Activated CD8-positive, alpha-beta memory T cell treated with anti-CD3 and anti-CD28 coated beads, Interleukin-2, amount 50 U/mL, for 24 hours (primary cell): Measurements from ENCODE around the gene NEFH.
"Not testable (repeated sequence)": the region's sequence is repeated elsewhere in the genome, so short reads cannot be mapped to it uniquely, and the experiment has no call there.

ENCODE experiments used
- DNase-seq: peaks from one replicate; pipeline ENCODE4 v3.0.0-alpha.2; 2020; ENCODE audit errors: extremely low read depth

NEFH gene

GRCh38 chr22:29479417-29480261 is at the start of gene NEFH:
Gene NEFH (plus strand): TSS chr22:29480218. CDS start chr22:29480263, 45 bp downstream.
- DNase-seq = no peak

- no peak for DNase-seq
These were observed 48.0 kb upstream of the NEFH start for GRCh38 chr22:29431986-29432385.

DNA sequence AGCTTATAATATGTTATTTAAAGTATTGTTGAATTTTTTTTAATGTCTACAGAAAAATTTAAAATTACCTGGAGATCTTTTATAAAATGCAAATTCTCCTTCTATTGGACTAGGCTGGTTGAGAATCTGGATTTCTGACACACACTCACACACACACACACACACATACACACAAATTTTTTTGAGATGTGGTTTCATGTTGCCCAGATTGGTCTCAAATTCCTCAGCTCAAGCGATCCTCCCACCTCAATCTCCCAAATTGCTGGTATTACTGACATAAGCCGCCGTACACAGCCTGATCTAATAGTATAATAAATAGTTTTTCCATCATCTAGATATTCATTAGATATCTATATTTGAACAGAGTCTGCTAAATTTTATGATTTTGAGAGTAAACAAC is 46.2 kb upstream of the NEFH start:
- DNase-seq = no peak

GRCh38 chr22:29434288-29434687 is 45.7 kb upstream of the NEFH start:
- no peak for DNase-seq

DNA sequence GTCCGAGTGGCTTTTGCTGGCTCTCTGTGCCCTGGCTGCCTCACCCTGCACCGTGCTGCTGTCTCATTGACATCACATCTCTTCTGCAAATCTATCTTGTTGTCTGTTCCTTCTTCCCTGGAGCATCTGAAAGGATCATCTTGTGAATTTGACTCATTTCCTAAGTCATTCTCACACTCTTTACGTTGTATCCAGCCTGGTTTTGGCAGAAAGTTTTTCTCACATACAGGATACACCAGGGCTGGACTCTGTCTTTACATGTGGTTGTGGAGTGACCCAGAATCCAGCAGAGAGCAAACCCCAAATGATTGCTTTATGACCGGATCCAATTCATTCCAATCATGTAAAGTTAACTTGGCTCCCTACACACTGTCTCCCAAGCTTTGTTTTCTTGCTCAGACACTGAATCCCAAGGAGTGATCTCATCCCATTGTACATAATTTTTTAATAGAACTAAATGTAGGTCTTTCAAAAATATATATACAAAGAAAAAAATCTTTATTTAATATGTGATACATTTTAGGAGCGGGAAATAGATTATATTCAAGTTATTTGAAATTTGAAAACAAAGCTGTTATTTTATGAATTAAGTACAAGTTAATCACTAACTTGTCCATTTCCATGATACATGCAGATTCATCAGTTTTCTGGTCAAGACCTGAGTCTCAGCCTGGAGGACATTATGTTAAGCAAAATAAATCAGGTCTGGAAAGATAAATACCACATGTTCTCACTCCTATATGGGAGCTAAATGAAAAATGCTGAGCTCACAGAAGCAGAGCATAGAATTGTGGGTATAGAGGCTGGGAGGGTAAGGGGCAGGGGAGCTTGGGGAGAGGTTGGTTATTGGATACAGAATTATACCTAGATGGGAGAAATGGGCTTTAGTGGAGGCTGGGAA is 44.5 kb upstream of the NEFH start:
- DNase-seq = no peak

GRCh38 chr22:29438283-29438682 is 41.7 kb upstream of the NEFH start, which contains the start of gene RFPL1:
Gene RFPL1 (plus strand): TSS chr22:29438583.
- not testable (repeated sequence) for DNase-seq

DNA sequence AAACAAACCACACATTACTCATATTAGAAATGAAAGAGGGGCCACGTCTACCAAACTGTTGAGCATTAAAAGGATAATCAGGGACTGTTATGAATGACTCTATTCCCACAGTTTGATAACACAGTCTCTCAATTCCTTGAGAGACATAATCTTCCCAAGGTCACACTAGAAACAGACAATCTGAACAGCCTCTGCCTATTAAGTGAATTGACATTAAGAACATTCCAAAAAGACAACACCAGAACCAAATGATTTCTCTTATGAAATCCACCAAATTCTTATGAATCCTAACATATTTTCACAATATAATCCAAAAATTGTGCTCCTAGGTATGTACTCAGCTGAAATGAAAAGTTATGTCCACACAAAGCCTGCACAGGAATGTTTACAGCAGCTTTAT is 37.0 kb upstream of the NEFH start:
- DNase-seq = no peak

DNA sequence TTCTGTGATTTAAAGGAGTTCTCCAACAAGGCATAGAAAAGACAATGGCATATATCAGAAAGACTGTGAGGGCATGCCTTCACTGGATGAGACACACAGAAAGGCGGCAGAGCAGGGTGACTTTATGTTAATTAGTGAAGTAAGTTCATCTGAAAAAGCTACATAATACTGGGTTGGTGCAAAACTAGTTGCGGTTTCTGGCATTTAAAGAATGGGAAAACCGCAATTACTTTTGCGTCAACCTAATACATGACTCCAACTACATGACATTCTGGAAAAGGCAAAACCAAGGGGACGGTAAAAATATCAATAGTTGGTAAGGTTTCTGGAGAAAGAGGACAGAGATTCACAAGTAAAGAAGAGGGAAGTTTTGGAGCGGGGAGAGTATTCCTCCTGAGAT is 36.6 kb upstream of the NEFH start:
- DNase-seq = no peak

- DNase-seq = no peak
These were observed 35.9 kb upstream of the NEFH start for GRCh38 chr22:29443861-29444792.

DNA sequence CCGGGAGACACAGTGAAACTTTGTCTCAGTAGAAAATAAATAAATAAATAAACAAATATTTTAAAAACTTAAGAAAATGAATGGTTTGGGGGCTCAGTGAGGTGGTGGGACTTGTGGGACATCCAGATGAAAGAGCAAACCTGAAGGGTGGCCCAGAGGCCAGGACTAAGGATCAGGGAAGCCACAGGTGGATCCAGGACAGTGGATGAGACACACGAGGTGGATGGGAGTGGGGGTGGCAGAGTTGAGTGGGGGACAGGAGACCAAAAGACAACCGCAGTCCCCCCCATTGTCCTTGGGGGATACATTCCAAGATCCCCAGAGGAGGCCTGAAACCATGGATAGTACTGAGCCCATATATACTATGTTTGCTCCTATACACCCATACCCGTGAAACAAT is 34.5 kb upstream of the NEFH start:
- DNase-seq = no peak

GRCh38 chr22:29447906-29448305 is 32.1 kb upstream of the NEFH start:
- DNase-seq = no peak

DNA sequence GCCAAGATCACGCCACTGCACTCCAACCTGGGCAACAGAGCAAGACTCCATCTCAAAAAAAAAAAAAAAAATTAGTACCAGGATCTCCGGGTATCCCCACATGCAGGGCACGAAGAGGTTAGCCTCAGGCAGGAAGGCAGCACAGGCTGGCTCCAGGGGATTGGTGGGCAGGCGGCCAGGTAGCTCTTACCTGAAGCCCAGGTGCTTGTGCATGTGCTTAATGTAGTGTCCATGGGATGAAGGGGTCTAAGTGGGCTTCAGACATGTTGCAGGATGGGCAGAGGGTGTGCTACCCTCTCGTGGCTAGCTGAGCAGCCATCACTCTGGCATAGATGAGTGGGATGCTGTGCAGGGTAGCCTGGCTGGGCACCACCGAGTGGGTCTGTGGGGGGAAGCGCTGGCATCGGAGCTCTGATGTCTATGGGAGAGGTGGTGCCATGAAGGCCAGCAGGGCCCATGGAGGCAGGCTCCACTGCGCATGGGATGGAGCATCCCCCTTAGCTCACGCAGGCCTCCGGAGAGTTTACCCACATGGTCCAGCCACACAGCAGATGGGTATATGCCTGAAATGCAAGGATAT is 30.6 kb upstream of the NEFH start:
- DNase-seq = no peak

- DNase-seq = no peak
These were observed 29.8 kb upstream of the NEFH start for GRCh38 chr22:29450222-29450621.

GRCh38 chr22:29451863-29452262 is 28.2 kb upstream of the NEFH start:
- DNase-seq = no peak

DNA sequence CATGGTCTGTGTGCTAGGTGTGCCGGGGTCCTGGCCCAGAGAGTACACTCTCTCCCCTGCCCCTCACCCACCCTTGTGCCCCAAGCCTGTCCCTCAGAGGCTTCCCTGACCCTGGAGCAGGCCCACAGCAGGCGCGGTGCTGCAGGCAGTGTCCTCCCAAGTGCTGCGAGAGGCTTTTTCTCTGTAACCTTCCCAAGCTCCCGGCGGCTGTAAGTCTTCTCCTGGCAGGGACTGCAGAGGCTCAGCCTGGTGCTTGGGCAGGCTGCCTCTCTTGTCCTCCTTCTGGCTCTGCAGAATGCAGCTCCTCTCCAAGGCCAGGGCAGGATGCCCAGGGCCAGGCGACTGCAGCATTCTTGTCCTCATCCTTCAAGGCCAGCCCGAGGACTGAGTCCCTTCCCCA is 25.7 kb upstream of the NEFH start:
- no peak for DNase-seq

DNA sequence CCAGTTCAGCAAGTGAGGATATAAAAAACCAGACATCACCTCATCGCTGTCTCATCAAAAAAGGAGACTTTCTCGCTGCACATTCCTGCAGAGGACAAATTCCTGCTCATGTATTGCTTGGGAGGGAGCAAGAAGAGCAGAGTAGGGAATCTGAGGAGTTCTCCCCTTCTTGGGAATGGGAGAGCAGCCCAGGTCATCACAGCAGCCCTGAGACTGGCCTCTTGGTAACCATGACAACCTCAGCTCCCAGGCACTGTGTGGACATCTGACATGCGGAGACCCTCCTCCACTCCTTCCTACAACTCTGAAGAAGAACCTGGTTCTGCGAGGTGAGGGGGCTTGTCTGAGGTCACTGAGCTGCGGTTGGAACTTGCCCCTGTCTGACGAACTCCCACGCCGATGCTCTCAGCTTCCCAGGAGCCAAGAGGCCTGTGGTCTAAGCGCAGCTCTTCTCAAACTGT is 23.8 kb upstream of the NEFH start:
- no peak for DNase-seq

DNA sequence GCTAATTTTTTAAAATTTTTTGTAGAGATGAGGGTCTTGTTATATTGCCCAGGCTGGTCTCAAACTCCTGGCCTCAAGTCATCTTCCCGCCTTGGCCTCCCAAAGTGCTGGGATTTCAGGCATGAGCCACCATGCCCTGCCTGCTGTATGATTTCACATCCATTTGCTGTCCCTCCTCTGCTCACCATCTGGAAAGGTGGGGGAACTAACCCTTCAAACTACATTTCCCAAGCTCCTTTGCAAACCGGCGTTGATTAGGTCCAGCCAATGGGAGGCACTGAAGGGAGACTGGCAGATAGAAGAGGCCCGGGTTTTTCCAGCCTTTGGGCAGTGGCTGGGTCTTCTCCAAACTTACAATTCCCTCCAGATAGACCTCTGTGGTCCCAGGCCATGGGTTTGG is 22.3 kb upstream of the NEFH start:
- DNase-seq = no peak

DNA sequence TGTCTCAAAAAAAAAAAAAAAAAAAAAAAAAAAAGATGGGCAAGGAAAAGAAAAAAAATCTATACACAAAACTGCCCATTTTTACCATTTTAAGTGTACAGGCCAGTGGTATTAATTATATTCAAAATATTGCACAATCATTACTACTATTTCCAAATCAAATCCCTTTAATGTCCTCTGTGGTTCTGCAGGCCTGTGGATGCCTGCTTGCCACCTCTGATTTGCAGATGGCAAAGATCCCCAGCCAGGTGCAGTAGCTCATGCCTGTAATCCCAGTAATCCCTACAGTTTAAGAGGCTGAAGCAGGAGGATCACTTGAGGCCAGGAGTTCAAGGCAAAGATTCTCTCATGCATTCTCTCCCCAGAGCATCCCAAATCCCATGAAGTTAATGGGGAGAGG is 21.5 kb upstream of the NEFH start:
- DNase-seq = no peak

- DNase-seq = no peak
These were observed 20.2 kb upstream of the NEFH start for GRCh38 chr22:29459773-29460172.

- no peak for DNase-seq
These were observed 18.8 kb upstream of the NEFH start for GRCh38 chr22:29461263-29461662.

GRCh38 chr22:29463629-29464028 is 16.4 kb upstream of the NEFH start:
- no peak for DNase-seq
